GM15510 (cell line): ENCODE measurements around the gene STPG3.

Experiments
- POLR2A ChIP-seq: IDR thresholded peaks from 3 replicates; pipeline ENCODE4 v1.6.1; 2011; ENCODE audit warnings: borderline replicate concordance; ENCODE audit not compliant: insufficient read length; ENCODE audit errors: extremely low read depth

Gene STPG3

GRCh38 chr9:137302449-137303150, 51.5 kb downstream of the STPG3 start:
- TF ChIP-seq POLR2A, result no peak
